GM12872 (cell line): Measurements from ENCODE around the gene POU2AF1.

ENCODE experiments used
- CTCF ChIP-seq: IDR thresholded peaks from 3 replicates; pipeline ENCODE4 v1.5.1; 2011; ENCODE audit warnings: low read depth, mild to moderate bottlenecking, low read length, moderate library complexity; ENCODE audit not compliant: insufficient read depth

Gene POU2AF1

DNA sequence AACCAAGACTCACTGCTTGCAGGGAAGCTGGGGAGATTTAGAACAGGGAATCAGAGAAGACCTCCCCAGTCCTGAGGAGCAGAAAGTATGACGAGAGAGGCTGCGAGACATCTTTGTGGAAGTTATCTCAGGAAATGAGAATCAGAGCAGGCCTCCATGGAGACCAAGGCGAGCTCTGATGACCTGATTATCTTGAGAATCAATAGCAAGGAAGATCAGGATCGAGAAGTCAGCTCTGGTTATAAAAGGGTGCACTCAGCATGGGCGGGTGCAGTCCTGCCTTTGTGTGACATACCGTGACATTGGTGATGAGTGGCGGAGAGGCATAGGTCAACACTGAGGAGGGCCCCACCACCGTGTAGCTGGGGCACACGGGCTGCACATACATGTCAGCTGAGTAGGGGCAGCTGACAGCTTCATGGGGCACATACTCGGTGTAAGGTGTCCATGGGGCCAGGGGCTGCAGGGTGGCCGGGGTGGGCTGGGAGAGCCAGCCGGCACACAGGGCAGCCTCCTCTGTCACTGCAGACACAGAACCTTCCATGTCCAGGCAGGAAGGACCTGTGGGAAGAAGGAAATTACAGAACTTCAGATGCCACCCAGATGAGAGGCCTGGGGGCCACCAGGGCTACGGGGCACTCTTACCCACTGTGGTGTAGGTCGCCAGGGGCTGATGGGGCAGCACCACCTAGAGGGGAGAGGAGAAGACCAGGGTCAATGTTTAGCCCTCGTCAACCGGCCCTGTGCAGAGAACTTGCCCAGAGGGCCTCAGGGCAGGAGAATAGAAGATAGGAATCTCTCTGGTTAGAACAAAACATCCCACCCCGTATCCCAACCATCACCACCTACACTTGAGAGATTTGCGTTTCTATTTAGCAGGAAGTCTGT lies 21.7 kb downstream of the POU2AF1 start:
- TF ChIP-seq CTCF: 0 out of 3 replicates have a peak, but pooled peaks have one; percentile 10

DNA sequence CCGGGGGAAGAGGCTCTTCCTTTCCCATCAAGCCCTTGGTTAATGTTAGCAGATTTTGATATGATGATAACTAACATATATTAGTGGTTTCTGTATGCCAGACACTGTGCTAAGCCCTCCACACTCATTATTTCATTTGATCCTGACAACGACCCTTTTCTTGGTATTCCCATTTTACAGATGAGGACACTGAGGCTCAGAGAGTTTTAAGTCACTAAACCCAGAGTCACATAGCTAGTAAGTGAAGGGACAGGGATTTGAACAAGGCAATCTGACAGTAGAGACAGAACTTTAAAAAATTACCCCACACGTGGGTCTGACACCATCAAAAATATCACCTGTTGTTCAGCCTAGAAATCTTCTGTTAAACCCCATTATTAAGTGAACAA lies 22.4 kb downstream of the POU2AF1 start:
- no peak for TF ChIP-seq CTCF

- no peak for TF ChIP-seq CTCF
Observed at GRCh38 chr11:111355956-111356659, 23.0 kb downstream of the POU2AF1 start.

DNA sequence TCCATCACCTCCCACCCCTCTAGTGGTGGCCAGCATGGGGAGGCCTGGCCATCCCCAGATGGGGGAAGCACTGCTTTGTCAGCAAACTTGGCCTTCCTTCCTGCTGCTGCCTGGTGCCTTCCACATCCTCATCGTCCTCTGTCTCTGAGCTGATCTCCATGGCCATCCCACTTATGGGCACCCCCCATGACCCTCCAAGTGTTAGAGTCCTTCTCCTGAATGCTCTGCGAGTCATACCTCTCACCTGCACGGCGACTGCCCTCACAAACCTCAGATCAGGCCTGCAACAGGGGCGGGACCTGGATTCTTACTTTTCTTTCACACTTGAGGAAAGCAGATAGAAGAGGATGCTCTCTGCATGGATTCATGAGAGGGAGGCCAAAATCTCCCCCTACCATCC lies 24.0 kb downstream of the POU2AF1 start:
- TF ChIP-seq CTCF: no peak

GRCh38 chr11:111354601-111354891 lies 24.5 kb downstream of the POU2AF1 start:
- TF ChIP-seq CTCF: no peak

GRCh38 chr11:111353776-111354600 lies 25.1 kb downstream of the POU2AF1 start:
- TF ChIP-seq CTCF: no peak
